CD4-positive, CD25-positive, alpha-beta regulatory T cell (primary cell): ENCODE measurements around the gene RFX2. TPM values are rescaled to one million over a fixed set of nuclear protein-coding genes. Genes with fewer than 3 reads are reported as not detected.
"Not testable (repeated sequence)": the region's sequence is repeated elsewhere in the genome, so short reads cannot be mapped to it uniquely, and the experiment has no call there.

Source experiments
- ATAC-seq, 2 donors: fragments of 150-1000 bp; cut with Tn5 transposase; one replicate each; pipeline ENCODE4 v1.10.0; 2021; ENCODE audit warnings: low read depth in 2 of 2, moderate number of reproducible peaks in 2 of 2, moderate library complexity in 1 of 2
- DNase-seq, 3 donors: peaks; one replicate each; pipeline versions ENCODE4 v3.0.0 to v3.0.0-alpha.2; 2012 to 2022; ENCODE audit warnings: mixed read lengths in 1 of 3
- H3K27ac ChIP-seq: one replicate; pipeline ENCODE4 v1.7.0; 2013; ENCODE audit warnings: mild to moderate bottlenecking, low read length; ENCODE audit not compliant: insufficient read depth, poor library complexity, severe bottlenecking
- H3K27me3 ChIP-seq: one replicate; pipeline ENCODE4 v1.7.0; 2013; ENCODE audit warnings: low read length; ENCODE audit not compliant: control insufficient read depth, insufficient read depth
- H3K36me3 ChIP-seq: one replicate; pipeline ENCODE4 v1.7.0; 2013; ENCODE audit warnings: mild to moderate bottlenecking, low read length, moderate library complexity; ENCODE audit not compliant: control insufficient read depth, insufficient read depth
- H3K4me1 ChIP-seq: 2 replicates; pipeline ENCODE4 v1.7.0; 2013; ENCODE audit warnings: mild to moderate bottlenecking, low read length; ENCODE audit not compliant: insufficient read depth, control insufficient read depth, poor library complexity, severe bottlenecking
- H3K4me3 ChIP-seq: one replicate; pipeline ENCODE4 v1.7.0; 2013; ENCODE audit warnings: low read depth, mild to moderate bottlenecking, low read length, moderate library complexity
- H3K9me3 ChIP-seq, 2 experiments: 1 replicate in 1 of 2; 2 replicates in 1 of 2; pipeline ENCODE4 v1.7.0; 2013; ENCODE audit warnings: low read length in 2 of 2, mild to moderate bottlenecking in 1 of 2, moderate library complexity in 1 of 2; ENCODE audit not compliant: control insufficient read depth in 2 of 2
- H3K27ac Mint-ChIP-seq, 3 donors: one replicate each; pipeline ENCODE4 v1.8.0; 2020 to 2022; ENCODE audit warnings: mild to moderate bottlenecking in 3 of 3, mixed read lengths in 3 of 3, moderate library complexity in 2 of 3
- H3K27me3 Mint-ChIP-seq: one replicate; pipeline ENCODE4 v1.8.0; 2022; ENCODE audit warnings: mild to moderate bottlenecking, mixed read lengths
- H3K36me3 Mint-ChIP-seq: one replicate; pipeline ENCODE4 v1.8.0; 2020; ENCODE audit warnings: mixed read lengths
- H3K4me1 Mint-ChIP-seq, 4 donors: one replicate each; pipeline ENCODE4 v1.8.0; 2020 to 2022; ENCODE audit warnings: mixed read lengths in 4 of 4, mild to moderate bottlenecking in 1 of 4
- H3K4me3 Mint-ChIP-seq, 4 donors: one replicate each; pipeline ENCODE4 v1.8.0; 2020 to 2022; ENCODE audit warnings: mild to moderate bottlenecking in 4 of 4, mixed read lengths in 4 of 4, moderate library complexity in 3 of 4
- H3K9me3 Mint-ChIP-seq, 7 donors: one replicate each; pipeline ENCODE4 v1.8.0; 2020 to 2022; ENCODE audit warnings: mixed read lengths in 7 of 7, mild to moderate bottlenecking in 3 of 7, moderate library complexity in 2 of 7
- polyA plus RNA-seq, 4 donors: library from polyadenylated mRNA; unstranded; fragments of 300-500 nt; fragmentation: Illumina TruSeq; gene quantifications; one replicate each; pipeline ENCODE4 v1.2.3, GENCODE V29; 2021
- total RNA-seq: library from RNA; stranded (reverse); gene quantifications from one replicate; pipeline ENCODE4 v1.2.3, GENCODE V29; 2022

RFX2 gene
- total and polyA plus RNA-seq, 5 donors from 2014 or later, result 1.3 to 3.3 (median 2.3) TPM

DNA sequence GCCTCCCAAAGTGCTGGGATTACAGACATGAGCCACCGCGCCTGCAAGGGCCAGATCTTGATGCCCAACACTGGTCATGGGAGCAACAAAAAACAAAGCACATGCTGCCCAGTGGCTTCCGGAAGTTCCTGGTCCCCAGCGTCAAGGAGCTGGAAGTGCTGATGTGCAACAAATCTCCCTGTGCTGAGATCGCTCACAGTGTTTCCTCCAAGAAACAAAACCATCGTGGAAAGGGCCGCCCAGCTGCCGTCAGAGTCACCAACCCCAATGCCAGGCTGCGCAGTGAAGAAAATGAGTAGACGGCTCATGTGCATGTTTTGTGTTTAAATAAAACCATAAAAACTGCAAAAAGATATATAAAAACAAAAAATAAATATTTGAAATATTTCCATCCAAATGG, 37.1 kb downstream of the RFX2 start:
- not testable (repeated sequence) for H3K27ac ChIP-seq, H3K4me3 Mint-ChIP-seq, H3K27me3 ChIP-seq, H3K9me3 Mint-ChIP-seq, H3K27ac Mint-ChIP-seq, H3K36me3 ChIP-seq, DNase-seq, H3K4me3 ChIP-seq, ATAC-seq, H3K9me3 ChIP-seq, H3K27me3 Mint-ChIP-seq, H3K4me1 ChIP-seq
- Mint-ChIP-seq H3K36me3 (peaks cover 12% of the 10 kb centered on the region), H3K4me1 (peaks cover 6 to 11% (median 8%) of the 10 kb centered on the region in 4 donors)

DNA sequence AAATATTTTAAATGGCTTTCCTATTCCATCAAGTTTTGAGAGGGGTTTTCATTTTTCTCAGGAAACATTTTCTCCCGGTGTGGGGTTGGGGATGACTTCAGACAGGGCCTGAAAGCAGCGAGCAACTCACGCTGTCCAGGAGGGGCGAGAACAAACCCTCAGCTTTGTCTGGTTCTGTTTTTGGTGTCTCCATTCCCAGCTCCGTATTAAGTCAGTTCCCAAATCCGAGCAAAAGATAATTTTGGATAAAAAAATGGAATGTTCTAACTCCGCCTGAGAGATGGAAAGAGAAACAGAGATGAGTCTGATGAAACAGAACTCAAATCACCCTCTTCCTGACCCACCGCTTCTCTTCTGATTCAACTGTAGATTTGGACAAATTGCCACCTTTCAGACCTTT, 38.4 kb downstream of the RFX2 start:
- Histone ChIP-seq H3K27ac (no peak overlapping the region), H3K27me3 (no peaks in the 10 kb centered on the region), H3K4me1 (no peaks in the 10 kb centered on the region), H3K36me3 (no peaks in the 10 kb centered on the region), H3K9me3 (no peaks in the 10 kb centered on the region), H3K4me3 (no peak overlapping the region)
- Mint-ChIP-seq H3K36me3 (peaks cover 12% of the 10 kb centered on the region), H3K9me3 (peaks cover 0 to 3% (median 0%) of the 10 kb centered on the region in 7 donors), H3K4me3 (no peak overlapping the region), H3K27me3 (peaks cover 6% of the 10 kb centered on the region), H3K27ac (no peak overlapping the region), H3K4me1 (peaks cover 7 to 14% (median 9%) of the 10 kb centered on the region in 4 donors)
- no peak for DNase-seq
- ATAC-seq, result no peak

GRCh38 chr19:6070720-6071485, 39.4 kb downstream of the RFX2 start:
- Histone ChIP-seq H3K27me3 (no peaks in the 10 kb centered on the region), H3K4me1 (peaks cover 6% of the 10 kb centered on the region), H3K27ac (no peak overlapping the region), H3K9me3 (no peaks in the 10 kb centered on the region), H3K36me3 (no peaks in the 10 kb centered on the region), H3K4me3 (no peak overlapping the region)
- peaks cover 12 to 24% (median 17%) of the 10 kb centered on the region in 4 donors for H3K4me1 Mint-ChIP-seq
- peak overlapping the region in 3 of 4 donors; percentile 55 to 72 (median 66) for H3K4me3 Mint-ChIP-seq
- peaks cover 0 to 3% (median 0%) of the 10 kb centered on the region in 7 donors for H3K9me3 Mint-ChIP-seq
- peaks cover 6% of the 10 kb centered on the region for H3K27me3 Mint-ChIP-seq
- ATAC-seq, result no peak
- no peak for DNase-seq
- peaks cover 12% of the 10 kb centered on the region for H3K36me3 Mint-ChIP-seq
- peak overlapping the region; percentile 36 to 78 (median 73) for H3K27ac Mint-ChIP-seq

DNA sequence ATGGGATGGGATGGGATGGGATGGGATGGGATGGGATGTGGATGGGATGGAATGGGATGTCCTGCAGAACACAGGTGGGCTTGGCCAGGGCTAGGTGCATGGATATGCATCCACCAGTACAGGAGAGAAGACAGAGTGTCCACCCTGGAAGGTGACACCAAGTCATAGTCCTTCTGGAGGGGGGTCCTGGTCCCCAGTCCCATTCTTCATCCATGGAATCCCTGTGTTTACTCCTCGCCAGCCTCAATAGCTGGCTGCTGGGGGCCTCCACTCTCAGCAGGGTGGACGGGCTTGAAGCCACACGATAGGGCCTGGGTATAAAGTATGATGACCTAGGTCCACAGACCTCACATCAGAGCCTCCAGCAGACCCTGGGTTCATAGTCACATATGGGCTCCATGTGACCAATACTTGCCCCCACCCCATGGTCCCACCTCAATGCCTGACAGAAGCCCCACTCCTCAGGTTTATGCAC, 40.1 kb downstream of the RFX2 start:
- peaks cover 12% of the 10 kb centered on the region for H3K4me1 ChIP-seq
- H3K27ac ChIP-seq, result no peak overlapping the region
- peaks cover 14 to 31% (median 20%) of the 10 kb centered on the region in 4 donors for H3K4me1 Mint-ChIP-seq
- peaks cover 0 to 3% (median 0%) of the 10 kb centered on the region in 7 donors for H3K9me3 Mint-ChIP-seq
- no peaks in the 10 kb centered on the region for H3K9me3 ChIP-seq
- DNase-seq (peak in 2 of 3 donors; percentile 13 to 40), ATAC-seq (no peak)
- peak overlapping the region; percentile 36 to 73 (median 67) for H3K27ac Mint-ChIP-seq
- H3K36me3 ChIP-seq, result no peaks in the 10 kb centered on the region
- peak overlapping the region in 3 of 4 donors; percentile 3 to 72 (median 55) for H3K4me3 Mint-ChIP-seq
- H3K27me3 Mint-ChIP-seq, result peaks cover 6% of the 10 kb centered on the region
- no peak overlapping the region for H3K4me3 ChIP-seq
- peaks cover 12% of the 10 kb centered on the region for H3K36me3 Mint-ChIP-seq
- H3K27me3 ChIP-seq, result no peaks in the 10 kb centered on the region

DNA sequence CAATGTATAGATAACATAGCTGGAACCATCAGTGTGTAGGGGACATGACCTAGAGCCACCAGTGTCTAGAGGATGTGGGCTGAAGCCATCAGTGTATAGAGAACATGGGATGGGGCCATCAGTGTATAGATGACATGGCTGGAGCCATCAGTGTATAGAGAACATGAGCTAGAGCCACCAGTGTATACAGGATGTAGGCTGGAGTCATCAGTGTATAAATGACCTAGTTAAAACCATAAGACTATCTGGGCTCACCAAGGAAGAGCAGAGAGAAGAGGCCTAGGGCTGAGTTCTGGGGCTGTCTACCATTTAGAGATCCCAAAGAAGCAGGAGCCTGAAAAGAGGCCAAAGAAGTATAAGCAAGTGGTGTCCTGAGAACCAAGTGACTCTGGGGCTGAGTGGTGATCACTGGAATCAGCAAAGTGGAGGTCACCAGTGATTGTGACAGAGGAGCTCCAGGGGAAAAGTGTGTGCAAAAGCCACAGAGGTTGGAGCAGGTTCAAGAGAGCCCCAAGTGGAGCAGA, 41.0 kb downstream of the RFX2 start:
- Mint-ChIP-seq H3K27ac (peak overlapping the region; percentile 24 to 97 (median 44)), H3K4me3 (peak overlapping the region in 3 of 4 donors; percentile 27 to 74 (median 62)), H3K36me3 (peaks cover 12% of the 10 kb centered on the region), H3K9me3 (peaks cover 0 to 3% (median 0%) of the 10 kb centered on the region in 7 donors), H3K4me1 (peaks cover 14 to 34% (median 22%) of the 10 kb centered on the region in 4 donors), H3K27me3 (peaks cover 6% of the 10 kb centered on the region)
- Histone ChIP-seq H3K4me1 (peaks cover 13% of the 10 kb centered on the region), H3K4me3 (no peak overlapping the region), H3K36me3 (no peaks in the 10 kb centered on the region), H3K27me3 (no peaks in the 10 kb centered on the region), H3K9me3 (no peaks in the 10 kb centered on the region), H3K27ac (no peak overlapping the region)
- ATAC-seq (peak; percentile 61 to 63), DNase-seq (peak in 2 of 3 donors; percentile 44 to 54)

GRCh38 chr19:6068711-6069110, 41.6 kb downstream of the RFX2 start:
- peaks cover 0 to 3% (median 0%) of the 10 kb centered on the region in 7 donors for H3K9me3 Mint-ChIP-seq
- peaks cover 6% of the 10 kb centered on the region for H3K27me3 Mint-ChIP-seq
- Histone ChIP-seq H3K27ac (no peak overlapping the region), H3K27me3 (no peaks in the 10 kb centered on the region), H3K9me3 (no peaks in the 10 kb centered on the region), H3K36me3 (no peaks in the 10 kb centered on the region), H3K4me1 (peaks cover 13% of the 10 kb centered on the region), H3K4me3 (no peak overlapping the region)
- DNase-seq (no peak), ATAC-seq (no peak)
- H3K4me1 Mint-ChIP-seq, result peaks cover 16 to 38% (median 22%) of the 10 kb centered on the region in 4 donors
- peaks cover 12% of the 10 kb centered on the region for H3K36me3 Mint-ChIP-seq
- H3K27ac Mint-ChIP-seq, result peak overlapping the region in 1 of 3 donors; percentile 62
- H3K4me3 Mint-ChIP-seq, result peak overlapping the region in 2 of 4 donors; percentile 6 to 27

DNA sequence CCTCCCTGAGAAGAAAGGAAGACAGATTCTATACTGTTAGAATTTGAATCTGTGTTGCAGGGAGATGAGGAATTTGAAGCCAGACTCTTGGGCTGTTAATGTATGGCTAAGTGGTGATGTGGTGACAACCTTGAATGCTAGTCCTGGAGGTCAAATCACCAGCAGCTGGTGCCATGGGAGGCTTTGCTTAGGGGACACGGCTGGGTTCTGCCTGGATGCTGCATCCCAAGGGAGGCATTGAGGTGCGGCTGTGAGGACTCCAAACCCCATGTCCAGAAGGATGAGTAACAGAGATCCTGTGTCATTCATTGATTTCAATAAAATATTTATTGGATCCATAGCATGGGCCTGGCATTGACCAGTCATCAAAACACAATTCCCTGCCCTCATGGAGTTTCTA, 42.3 kb downstream of the RFX2 start:
- Mint-ChIP-seq H3K9me3 (peaks cover 0 to 3% (median 0%) of the 10 kb centered on the region in 7 donors), H3K27me3 (peaks cover 6% of the 10 kb centered on the region), H3K36me3 (peaks cover 12% of the 10 kb centered on the region), H3K27ac (no peak overlapping the region), H3K4me3 (no peak overlapping the region), H3K4me1 (peaks cover 16 to 38% (median 22%) of the 10 kb centered on the region in 4 donors)
- Histone ChIP-seq H3K4me3 (no peak overlapping the region), H3K27me3 (no peaks in the 10 kb centered on the region), H3K27ac (no peak overlapping the region), H3K9me3 (no peaks in the 10 kb centered on the region), H3K36me3 (no peaks in the 10 kb centered on the region), H3K4me1 (peaks cover 13% of the 10 kb centered on the region)
- no peak for DNase-seq
- ATAC-seq, result no peak
